T-helper 1 cell treated with Interleukin-12 subunit alpha and Interleukin-12 subunit beta and Interleukin-4 antibody, amounts not matched to agents 30 μg/mL and 1 μg/mL, for 36 hours (primary cell): ENCODE measurements around the gene APBA2.

Experiments used
- H3K27ac Mint-ChIP-seq: one replicate; pipeline ENCODE4 v1.8.0; 2021; ENCODE audit warnings: mild to moderate bottlenecking, mixed read lengths
- H3K27me3 Mint-ChIP-seq: one replicate; pipeline ENCODE4 v1.8.0; 2021; ENCODE audit warnings: low read depth, mixed read lengths
- H3K36me3 Mint-ChIP-seq: one replicate; pipeline ENCODE4 v1.8.0; 2021; ENCODE audit warnings: low read depth, mixed read lengths
- H3K4me1 Mint-ChIP-seq: one replicate; pipeline ENCODE4 v1.8.0; 2021; ENCODE audit warnings: low read depth, mixed read lengths
- H3K4me3 Mint-ChIP-seq: one replicate; pipeline ENCODE4 v1.8.0; 2021; ENCODE audit warnings: mild to moderate bottlenecking, moderate library complexity, mixed read lengths
- H3K9me3 Mint-ChIP-seq: one replicate; pipeline ENCODE4 v1.8.0; 2021; ENCODE audit warnings: mixed read lengths

Gene APBA2

GRCh38 chr15:29029651-29030195 lies 143.9 kb downstream of the APBA2 start:
- H3K36me3 Mint-ChIP-seq: no peaks in the 10 kb centered on the region
- H3K4me1 Mint-ChIP-seq: peaks cover 6% of the 10 kb centered on the region
- no peak overlapping the region for H3K27ac Mint-ChIP-seq
- no peaks in the 10 kb centered on the region for H3K27me3 Mint-ChIP-seq
- H3K4me3 Mint-ChIP-seq: no peak overlapping the region
- no peaks in the 10 kb centered on the region for H3K9me3 Mint-ChIP-seq

- H3K27ac Mint-ChIP-seq: peak overlapping the region; percentile 52
- no peaks in the 10 kb centered on the region for H3K27me3 Mint-ChIP-seq
- no peak overlapping the region for H3K4me3 Mint-ChIP-seq
- no peaks in the 10 kb centered on the region for H3K36me3 Mint-ChIP-seq
- peaks cover 6% of the 10 kb centered on the region for H3K4me1 Mint-ChIP-seq
- no peaks in the 10 kb centered on the region for H3K9me3 Mint-ChIP-seq
Measured at GRCh38 chr15:29031502-29032228, 145.9 kb downstream of the APBA2 start.

- Mint-ChIP-seq H3K4me3 (no peak overlapping the region), H3K27ac (peak overlapping the region; percentile 52), H3K27me3 (no peaks in the 10 kb centered on the region), H3K36me3 (no peaks in the 10 kb centered on the region), H3K4me1 (peaks cover 6% of the 10 kb centered on the region), H3K9me3 (no peaks in the 10 kb centered on the region)
Measured at GRCh38 chr15:29032229-29032625, 146.5 kb downstream of the APBA2 start.

GRCh38 chr15:29032751-29033150 lies 147.0 kb downstream of the APBA2 start:
- H3K36me3 Mint-ChIP-seq: no peaks in the 10 kb centered on the region
- peaks cover 6% of the 10 kb centered on the region for H3K4me1 Mint-ChIP-seq
- H3K27me3 Mint-ChIP-seq: no peaks in the 10 kb centered on the region
- no peak overlapping the region for H3K27ac Mint-ChIP-seq
- no peaks in the 10 kb centered on the region for H3K9me3 Mint-ChIP-seq
- H3K4me3 Mint-ChIP-seq: no peak overlapping the region

GRCh38 chr15:29034151-29034550 lies 148.4 kb downstream of the APBA2 start:
- Mint-ChIP-seq H3K27me3 (no peaks in the 10 kb centered on the region), H3K9me3 (no peaks in the 10 kb centered on the region), H3K4me3 (no peak overlapping the region), H3K36me3 (no peaks in the 10 kb centered on the region), H3K27ac (no peak overlapping the region), H3K4me1 (peaks cover 8% of the 10 kb centered on the region)

GRCh38 chr15:29034593-29035335 lies 149.0 kb downstream of the APBA2 start:
- Mint-ChIP-seq H3K36me3 (no peaks in the 10 kb centered on the region), H3K27me3 (no peaks in the 10 kb centered on the region), H3K4me1 (peaks cover 12% of the 10 kb centered on the region), H3K4me3 (no peak overlapping the region), H3K27ac (no peak overlapping the region), H3K9me3 (no peaks in the 10 kb centered on the region)

GRCh38 chr15:29035336-29036285 lies 149.8 kb downstream of the APBA2 start:
- Mint-ChIP-seq H3K36me3 (no peaks in the 10 kb centered on the region), H3K27me3 (no peaks in the 10 kb centered on the region), H3K9me3 (no peaks in the 10 kb centered on the region), H3K4me1 (peaks cover 16% of the 10 kb centered on the region), H3K27ac (no peak overlapping the region), H3K4me3 (no peak overlapping the region)

GRCh38 chr15:29037997-29038705 lies 152.4 kb downstream of the APBA2 start:
- Mint-ChIP-seq H3K27me3 (no peaks in the 10 kb centered on the region), H3K4me3 (no peak overlapping the region), H3K4me1 (peaks cover 11% of the 10 kb centered on the region), H3K27ac (no peak overlapping the region), H3K9me3 (no peaks in the 10 kb centered on the region), H3K36me3 (no peaks in the 10 kb centered on the region)

- H3K36me3 Mint-ChIP-seq: no peaks in the 10 kb centered on the region
- H3K4me1 Mint-ChIP-seq: peaks cover 11% of the 10 kb centered on the region
- H3K9me3 Mint-ChIP-seq: no peaks in the 10 kb centered on the region
- no peak overlapping the region for H3K4me3 Mint-ChIP-seq
- H3K27me3 Mint-ChIP-seq: no peaks in the 10 kb centered on the region
- H3K27ac Mint-ChIP-seq: no peak overlapping the region
Measured at GRCh38 chr15:29039466-29040369, 153.9 kb downstream of the APBA2 start.

GRCh38 chr15:29040370-29040751 lies 154.6 kb downstream of the APBA2 start:
- no peak overlapping the region for H3K4me3 Mint-ChIP-seq
- no peaks in the 10 kb centered on the region for H3K27me3 Mint-ChIP-seq
- H3K9me3 Mint-ChIP-seq: no peaks in the 10 kb centered on the region
- H3K36me3 Mint-ChIP-seq: no peaks in the 10 kb centered on the region
- H3K27ac Mint-ChIP-seq: no peak overlapping the region
- peaks cover 11% of the 10 kb centered on the region for H3K4me1 Mint-ChIP-seq

- Mint-ChIP-seq H3K27ac (no peak overlapping the region), H3K4me1 (peaks cover 8% of the 10 kb centered on the region), H3K36me3 (no peaks in the 10 kb centered on the region), H3K27me3 (no peaks in the 10 kb centered on the region), H3K9me3 (no peaks in the 10 kb centered on the region), H3K4me3 (no peak overlapping the region)
Measured at GRCh38 chr15:29043736-29044502, 158.1 kb downstream of the APBA2 start.

GRCh38 chr15:29044503-29044901 lies 158.7 kb downstream of the APBA2 start:
- peaks cover 7% of the 10 kb centered on the region for H3K4me1 Mint-ChIP-seq
- no peaks in the 10 kb centered on the region for H3K27me3 Mint-ChIP-seq
- H3K36me3 Mint-ChIP-seq: no peaks in the 10 kb centered on the region
- no peak overlapping the region for H3K4me3 Mint-ChIP-seq
- H3K27ac Mint-ChIP-seq: no peak overlapping the region
- no peaks in the 10 kb centered on the region for H3K9me3 Mint-ChIP-seq
